Choroid plexus epithelial cell (primary cell): ENCODE measurements around the gene NDE1.

Experiments used
- DNase-seq: peaks from one replicate; pipeline ENCODE4 v3.0.0-alpha.2; 2010; ENCODE audit warnings: low read depth
- H3K4me3 ChIP-seq: 2 replicates; pipeline ENCODE4 v1.5.1; 2011; ENCODE audit warnings: low read depth, mild to moderate bottlenecking, control low read depth, low read length, moderate library complexity
- TF ChIP-seq, protein P1 (sequence below): conservative IDR thresholded peaks from 2 replicates; pipeline ENCODE4 v1.5.1; 2011; ENCODE audit warnings: low read depth, mild to moderate bottlenecking, control low read depth, inconsistent platforms, low read length, moderate library complexity

Gene NDE1

DNA sequence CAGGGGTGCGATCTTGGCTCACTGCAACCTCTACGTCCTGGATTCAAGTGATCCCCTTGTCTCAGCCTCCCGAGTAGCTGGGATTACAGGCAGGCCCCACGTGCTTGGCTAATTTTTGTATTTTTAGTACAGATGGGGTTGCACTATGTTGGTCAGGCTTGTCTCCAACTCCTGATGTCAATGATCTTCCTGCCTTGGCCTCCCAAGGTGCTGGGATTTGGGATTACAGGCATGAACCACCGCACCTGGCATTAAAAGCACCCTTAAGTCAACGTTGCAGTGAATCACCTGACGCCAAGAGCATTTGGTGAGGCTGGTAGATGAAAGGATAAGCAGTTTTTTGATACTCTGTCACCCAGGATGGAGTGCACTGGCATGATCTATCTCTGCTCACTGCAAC lies 59.0 kb downstream of the NDE1 start:
- DNase-seq, result no peak
- TF ChIP-seq, protein P1, sequence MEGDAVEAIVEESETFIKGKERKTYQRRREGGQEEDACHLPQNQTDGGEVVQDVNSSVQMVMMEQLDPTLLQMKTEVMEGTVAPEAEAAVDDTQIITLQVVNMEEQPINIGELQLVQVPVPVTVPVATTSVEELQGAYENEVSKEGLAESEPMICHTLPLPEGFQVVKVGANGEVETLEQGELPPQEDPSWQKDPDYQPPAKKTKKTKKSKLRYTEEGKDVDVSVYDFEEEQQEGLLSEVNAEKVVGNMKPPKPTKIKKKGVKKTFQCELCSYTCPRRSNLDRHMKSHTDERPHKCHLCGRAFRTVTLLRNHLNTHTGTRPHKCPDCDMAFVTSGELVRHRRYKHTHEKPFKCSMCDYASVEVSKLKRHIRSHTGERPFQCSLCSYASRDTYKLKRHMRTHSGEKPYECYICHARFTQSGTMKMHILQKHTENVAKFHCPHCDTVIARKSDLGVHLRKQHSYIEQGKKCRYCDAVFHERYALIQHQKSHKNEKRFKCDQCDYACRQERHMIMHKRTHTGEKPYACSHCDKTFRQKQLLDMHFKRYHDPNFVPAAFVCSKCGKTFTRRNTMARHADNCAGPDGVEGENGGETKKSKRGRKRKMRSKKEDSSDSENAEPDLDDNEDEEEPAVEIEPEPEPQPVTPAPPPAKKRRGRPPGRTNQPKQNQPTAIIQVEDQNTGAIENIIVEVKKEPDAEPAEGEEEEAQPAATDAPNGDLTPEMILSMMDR, result no peak
- H3K4me3 ChIP-seq, result no peak overlapping the region

DNA sequence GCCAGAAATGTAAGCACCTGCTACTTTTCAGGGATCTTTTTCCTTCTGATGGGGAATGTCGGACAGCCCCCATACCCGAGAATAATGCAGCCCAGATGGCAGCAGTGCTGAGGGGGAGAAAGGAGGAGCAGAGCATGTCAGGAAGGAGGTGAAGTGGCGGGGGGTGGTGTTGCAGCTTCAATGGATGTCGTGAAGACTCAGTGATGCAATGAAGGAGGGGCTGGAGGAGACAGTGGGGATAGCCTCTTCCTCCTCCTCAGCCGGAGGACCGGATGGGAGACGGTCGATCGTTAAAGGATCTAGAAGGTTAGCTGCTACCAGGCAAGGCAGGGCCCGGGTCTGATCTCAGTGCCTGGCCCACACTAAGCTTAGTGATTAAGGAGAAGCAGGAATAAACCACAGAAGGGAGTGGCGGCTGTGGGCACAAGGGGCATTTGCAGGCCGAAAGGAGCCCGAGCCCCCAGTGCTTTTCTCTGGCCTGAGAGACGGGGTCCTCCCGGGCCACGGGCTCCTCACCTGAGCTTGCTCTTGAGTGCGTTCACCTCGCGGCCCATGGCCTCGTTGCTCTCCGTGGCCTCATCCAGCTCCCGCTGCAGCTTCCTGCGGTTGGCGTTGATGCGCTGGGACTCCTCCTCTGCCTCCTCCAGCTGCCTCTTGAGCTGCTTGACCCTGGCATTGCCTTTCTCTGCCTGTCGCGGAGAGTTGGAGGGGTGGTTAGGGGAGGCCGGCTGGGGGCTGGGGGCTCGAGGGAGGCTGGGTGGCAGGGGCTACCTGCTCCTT lies 64.5 kb downstream of the NDE1 start:
- H3K4me3 ChIP-seq, result no peak overlapping the region
- no peak for DNase-seq

DNA sequence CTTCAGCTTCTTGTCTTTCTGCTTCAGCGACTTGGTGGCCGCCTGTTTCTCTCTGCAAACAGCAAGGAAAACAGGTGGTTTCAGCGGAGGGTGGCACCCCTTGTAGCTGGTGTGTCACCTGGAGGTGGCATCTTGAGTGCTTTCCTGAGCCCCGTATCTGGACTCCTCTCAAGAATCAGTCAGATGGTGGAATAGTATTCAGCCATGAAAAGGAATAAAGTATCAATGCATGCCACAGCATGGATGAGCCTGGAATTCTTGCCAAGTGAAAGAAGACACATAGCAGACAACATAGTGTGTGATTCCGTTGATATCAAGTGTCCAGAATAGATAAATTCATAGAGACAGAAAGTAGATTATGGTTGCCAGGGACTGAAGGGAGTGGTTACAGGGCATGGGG lies 65.2 kb downstream of the NDE1 start:
- DNase-seq, result no peak
- TF ChIP-seq, protein P1, result no peak
- H3K4me3 ChIP-seq, result no peak overlapping the region

More for the DNA sequence above, 64.5 kb downstream of the NDE1 start:
- TF ChIP-seq, protein P1, result no peak

DNA sequence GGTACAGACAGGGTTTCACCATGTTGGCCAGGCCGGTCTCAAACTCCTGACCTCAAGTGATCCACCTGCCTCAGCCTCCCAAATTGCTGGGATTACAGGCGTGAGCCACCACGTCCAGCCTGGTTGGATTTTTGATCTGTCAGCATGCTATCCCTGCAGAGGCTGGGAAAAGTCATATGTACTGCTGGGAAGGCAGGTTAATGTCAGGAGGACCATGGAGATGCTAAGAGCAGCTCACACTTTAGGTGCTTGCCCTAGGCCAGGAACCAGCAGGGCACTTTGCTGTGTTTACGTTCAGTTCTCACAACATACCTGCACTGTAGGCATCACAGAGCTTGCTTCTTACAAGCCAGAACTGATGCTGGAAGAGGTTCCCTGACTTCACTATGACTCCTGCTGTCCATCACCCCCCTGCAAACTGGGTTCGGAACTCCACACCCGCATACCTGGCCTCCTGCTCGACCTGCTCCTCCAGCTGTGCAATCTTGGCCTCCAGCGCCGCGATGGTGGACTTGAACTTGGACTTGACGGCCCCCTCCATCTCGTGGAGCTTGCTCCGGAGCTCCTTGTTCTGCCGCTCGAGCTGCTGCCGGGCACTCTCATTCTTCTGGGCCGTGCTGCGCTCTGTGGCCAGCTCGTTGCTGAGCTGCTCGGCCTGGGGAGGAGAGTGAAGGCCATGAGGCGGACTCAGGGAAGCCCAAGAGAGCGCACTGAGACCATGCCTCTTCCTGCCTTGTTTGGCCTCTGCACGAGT lies 66.8 kb downstream of the NDE1 start:
- no peak overlapping the region for H3K4me3 ChIP-seq
- DNase-seq, result no peak
- TF ChIP-seq, protein P1, result no peak

DNA sequence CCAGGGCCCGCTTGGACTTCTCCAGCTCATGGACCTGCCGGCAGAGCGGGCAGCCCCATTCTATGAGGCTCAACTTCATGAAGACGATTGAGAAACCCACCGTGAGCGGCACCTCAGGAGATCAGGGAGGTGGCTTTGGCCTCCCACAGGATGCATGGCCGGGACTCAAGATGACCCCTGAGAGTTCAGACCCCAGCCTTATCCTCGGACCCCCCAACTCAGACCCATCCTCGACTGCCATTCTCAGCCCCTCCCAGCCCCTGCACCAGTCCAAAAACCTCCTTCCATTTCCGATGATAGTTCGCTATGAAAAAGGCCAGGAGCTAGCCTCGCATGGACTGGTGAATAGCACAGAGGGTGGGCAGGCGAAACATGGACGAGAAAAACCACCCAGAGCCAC lies 71.0 kb downstream of the NDE1 start:
- TF ChIP-seq, protein P1, result no peak

DNA sequence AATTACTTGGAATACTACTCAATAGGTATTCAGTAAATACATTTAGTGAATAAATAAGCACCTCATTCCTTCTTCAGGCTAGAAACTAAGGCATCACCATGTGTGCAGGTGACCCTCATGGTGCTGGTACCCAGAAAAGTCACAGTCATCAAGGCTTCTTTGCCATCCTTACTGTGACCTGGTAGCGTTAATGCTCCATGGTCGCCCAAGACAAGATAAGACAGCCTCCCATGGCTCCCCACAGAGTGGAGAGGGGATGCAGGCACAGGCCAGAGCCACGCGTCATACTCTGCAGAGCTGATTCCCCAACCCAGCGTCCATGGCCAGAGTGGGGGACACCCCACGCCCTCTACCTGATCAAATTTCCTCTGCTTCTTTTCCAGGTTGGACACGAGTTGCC lies 73.8 kb downstream of the NDE1 start:
- DNase-seq, result no peak
- no peak overlapping the region for H3K4me3 ChIP-seq
- TF ChIP-seq, protein P1, result no peak

More for the DNA sequence above, 71.0 kb downstream of the NDE1 start:
- DNase-seq, result no peak
- H3K4me3 ChIP-seq, result no peak overlapping the region
